ENCODE data around the gene P2RX3.
A peak's percentile ranks its signal among the peaks of the same experiment; 100 is the strongest.

P2RX3 gene

DNA sequence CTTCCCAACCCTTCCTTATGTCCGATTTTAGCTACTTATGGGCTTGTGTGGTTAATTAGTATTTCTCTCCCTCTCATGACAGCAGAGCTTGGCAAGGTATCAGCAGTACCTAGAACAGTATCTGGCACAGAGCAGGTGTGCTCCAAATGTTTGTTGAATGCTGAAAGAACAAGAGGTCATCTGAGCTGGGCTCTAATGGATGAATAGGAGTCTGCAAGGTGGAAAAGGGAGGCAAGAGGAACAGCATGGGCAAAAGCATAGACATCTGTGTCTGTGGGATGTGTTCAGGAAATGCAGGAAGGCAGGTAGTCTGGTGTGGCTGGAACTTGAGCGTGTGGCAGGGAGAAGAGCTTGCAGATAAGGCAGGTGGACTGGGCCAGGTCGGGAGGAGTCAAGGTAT is 23.8 kb downstream of the P2RX3 start:
- TF ChIP-seq Cebpa-rat (IDR thresholded peaks at IDR 0.05), result no peak
- no peaks in the 10 kb centered on the region for H3K27me3 ChIP-seq
- no peak overlapping the region for H3K4me3 ChIP-seq
- H3K4me1 ChIP-seq, result peaks cover under 1 to 29% (median 15%) of the 10 kb centered on the region in 10 experiments; a peak in 18 of 20 replicates
- H4K20me1 ChIP-seq, result no peaks in the 10 kb centered on the region
- no peaks in the 10 kb centered on the region for H3K36me3 ChIP-seq
- H3K4me2 ChIP-seq, result no peak overlapping the region
- H3K9ac ChIP-seq, result no peak overlapping the region
- no peak overlapping the region for H3K27ac ChIP-seq
- H3K9me3 ChIP-seq (replicated peaks in 1 of 11), result no peaks in the 10 kb centered on the region

GRCh38 chr11:57363131-57364080 is 25.3 kb downstream of the P2RX3 start:
- no peaks in the 10 kb centered on the region for H3K27me3 ChIP-seq
- no peaks in the 10 kb centered on the region for H4K20me1 ChIP-seq
- TF ChIP-seq Cebpa-rat (IDR thresholded peaks at IDR 0.05), result no peak
- H3K4me3 ChIP-seq, result no peak overlapping the region
- no peaks in the 10 kb centered on the region for H3K36me3 ChIP-seq
- no peak overlapping the region for H3K27ac ChIP-seq
- no peak overlapping the region for H3K9ac ChIP-seq
- H3K9me3 ChIP-seq (replicated peaks in 1 of 11), result no peaks in the 10 kb centered on the region
- H3K4me1 ChIP-seq, result peaks cover 0 to 17% (median 12%) of the 10 kb centered on the region in 10 experiments; a peak in 16 of 20 replicates
- no peak overlapping the region for H3K4me2 ChIP-seq

DNA sequence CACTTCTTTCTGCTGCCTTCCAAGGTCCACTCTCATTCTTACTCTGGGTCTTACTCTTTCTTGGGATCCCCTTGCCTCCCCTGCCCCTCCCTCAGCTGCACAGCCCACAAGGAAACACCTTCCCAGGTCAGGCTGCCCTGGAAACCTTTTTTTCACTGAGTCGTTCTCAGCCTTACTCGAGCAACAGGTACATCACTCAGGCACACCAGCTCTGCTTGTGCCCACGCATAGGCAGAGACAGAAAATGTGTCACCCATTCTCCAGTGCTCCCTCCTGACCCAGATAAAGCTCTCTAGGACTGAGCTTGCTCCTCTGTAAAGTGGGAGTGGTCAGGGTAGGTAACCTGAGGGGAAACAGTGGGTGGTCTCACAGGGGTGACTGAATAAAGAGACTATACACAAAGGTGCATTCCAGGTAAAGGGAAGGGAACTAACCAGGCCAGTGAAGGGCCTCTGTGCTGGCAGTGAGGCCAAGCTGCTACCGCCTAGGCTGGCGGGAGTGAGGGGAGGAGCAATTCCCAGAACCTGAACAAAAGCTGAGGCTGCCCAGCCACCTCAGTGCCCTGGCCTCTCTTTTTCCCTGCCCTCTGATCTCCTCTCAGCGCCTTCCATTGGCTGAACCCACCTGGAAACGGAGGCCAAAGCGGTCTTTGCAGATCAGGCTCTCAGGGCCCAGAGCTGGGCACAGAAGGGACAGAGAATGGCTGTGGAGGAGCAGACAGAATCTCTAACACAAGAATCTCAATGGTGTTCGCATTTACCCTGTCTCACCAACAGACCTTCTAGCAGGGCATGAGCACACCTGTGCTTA is 26.9 kb downstream of the P2RX3 start:
- H3K36me3 ChIP-seq, result no peaks in the 10 kb centered on the region
- no peak for TF ChIP-seq Cebpa-rat (IDR thresholded peaks at IDR 0.05)
- H3K27me3 ChIP-seq, result no peaks in the 10 kb centered on the region
- no peak overlapping the region for H3K4me2 ChIP-seq
- peaks cover 0 to 19% (median 11%) of the 10 kb centered on the region in 10 experiments; a peak in 12 of 20 replicates for H3K4me1 ChIP-seq
- H3K9me3 ChIP-seq (replicated peaks in 1 of 11), result no peaks in the 10 kb centered on the region
- H3K27ac ChIP-seq, result no peak overlapping the region
- no peak overlapping the region for H3K4me3 ChIP-seq
- no peak overlapping the region for H3K9ac ChIP-seq
- H4K20me1 ChIP-seq, result no peaks in the 10 kb centered on the region

GRCh38 chr11:57368106-57368844 is 30.1 kb downstream of the P2RX3 start:
- H3K36me3 ChIP-seq, result no peaks in the 10 kb centered on the region
- no peak overlapping the region for H3K27ac ChIP-seq
- peak overlapping the region in 5 of 11 experiments; percentile 1 to 35 (median 18); a peak in 6 of 22 replicates for H3K4me2 ChIP-seq
- H3K4me3 ChIP-seq, result no peak overlapping the region
- no peaks in the 10 kb centered on the region for H3K27me3 ChIP-seq
- H3K9ac ChIP-seq, result no peak overlapping the region
- 0 out of 22 replicates have a peak, but pooled peaks cover 0 to 2% (median 0%) of the 10 kb centered on the region in 11 experiments for H3K9me3 ChIP-seq (replicated peaks in 1 of 11)
- H3K4me1 ChIP-seq, result peaks cover 0 to 38% (median 19%) of the 10 kb centered on the region in 10 experiments; a peak in 16 of 20 replicates
- H4K20me1 ChIP-seq, result no peaks in the 10 kb centered on the region
- TF ChIP-seq Cebpa-rat (IDR thresholded peaks at IDR 0.05), result no peak

GRCh38 chr11:57368845-57369232 is 30.7 kb downstream of the P2RX3 start:
- H3K27me3 ChIP-seq, result no peaks in the 10 kb centered on the region
- H4K20me1 ChIP-seq, result no peaks in the 10 kb centered on the region
- H3K27ac ChIP-seq, result no peak overlapping the region
- H3K4me2 ChIP-seq, result peak overlapping the region in 5 of 11 experiments; percentile 1 to 35 (median 18); a peak in 6 of 22 replicates
- no peak for TF ChIP-seq Cebpa-rat (IDR thresholded peaks at IDR 0.05)
- peaks cover 0 to 6% (median 0%) of the 10 kb centered on the region in 11 experiments; a peak in 1 of 22 replicates for H3K9me3 ChIP-seq (replicated peaks in 1 of 11)
- no peak overlapping the region for H3K9ac ChIP-seq
- H3K36me3 ChIP-seq, result no peaks in the 10 kb centered on the region
- H3K4me1 ChIP-seq, result peaks cover 0 to 38% (median 19%) of the 10 kb centered on the region in 10 experiments; a peak in 16 of 20 replicates
- H3K4me3 ChIP-seq, result no peak overlapping the region

GRCh38 chr11:57370251-57370650 is 32.1 kb downstream of the P2RX3 start:
- peak overlapping the region in 2 of 11 experiments; percentile 13 to 44; a peak in 3 of 22 replicates for H3K4me2 ChIP-seq
- H3K27ac ChIP-seq, result no peak overlapping the region
- H3K4me3 ChIP-seq, result no peak overlapping the region
- H3K36me3 ChIP-seq, result no peaks in the 10 kb centered on the region
- TF ChIP-seq Cebpa-rat (IDR thresholded peaks at IDR 0.05), result no peak
- H3K9ac ChIP-seq, result no peak overlapping the region
- H4K20me1 ChIP-seq, result no peaks in the 10 kb centered on the region
- H3K9me3 ChIP-seq (replicated peaks in 1 of 11), result peaks cover 0 to 8% (median 0%) of the 10 kb centered on the region in 11 experiments; a peak in 1 of 22 replicates
- H3K4me1 ChIP-seq, result peaks cover 9 to 39% (median 27%) of the 10 kb centered on the region in 10 experiments
- H3K27me3 ChIP-seq, result no peaks in the 10 kb centered on the region

DNA sequence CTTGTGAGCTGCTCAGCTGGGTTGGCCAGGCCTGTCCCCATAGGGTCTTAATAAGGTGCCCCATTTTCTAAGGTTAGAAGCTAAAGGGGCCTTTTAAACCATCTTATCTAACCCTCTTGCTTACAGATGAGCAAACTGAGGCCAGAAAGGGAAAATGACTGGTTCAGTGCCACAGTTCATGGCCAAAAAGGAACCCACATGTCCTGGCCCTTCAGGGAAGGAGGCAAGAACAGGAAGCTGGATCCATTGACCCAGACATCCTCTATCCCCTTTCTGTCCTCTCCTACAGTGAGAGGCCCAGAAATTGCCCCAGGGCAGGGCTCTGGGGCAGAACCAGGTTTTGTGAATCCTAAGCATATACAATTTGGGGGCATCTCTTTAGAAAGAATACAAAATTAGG is 32.8 kb downstream of the P2RX3 start:
- no peak for TF ChIP-seq Cebpa-rat (IDR thresholded peaks at IDR 0.05)
- H3K9me3 ChIP-seq (replicated peaks in 1 of 11), result peaks cover 0 to 8% (median 0%) of the 10 kb centered on the region in 11 experiments; a peak in 1 of 22 replicates
- peaks cover 16 to 45% (median 34%) of the 10 kb centered on the region in 10 experiments for H3K4me1 ChIP-seq
- no peak overlapping the region for H3K9ac ChIP-seq
- no peaks in the 10 kb centered on the region for H3K27me3 ChIP-seq
- no peak overlapping the region for H3K27ac ChIP-seq
- no peaks in the 10 kb centered on the region for H4K20me1 ChIP-seq
- no peak overlapping the region for H3K4me3 ChIP-seq
- peak overlapping the region in 8 of 11 experiments; percentile 13 to 49 (median 18); a peak in 12 of 22 replicates for H3K4me2 ChIP-seq
- H3K36me3 ChIP-seq, result no peaks in the 10 kb centered on the region

DNA sequence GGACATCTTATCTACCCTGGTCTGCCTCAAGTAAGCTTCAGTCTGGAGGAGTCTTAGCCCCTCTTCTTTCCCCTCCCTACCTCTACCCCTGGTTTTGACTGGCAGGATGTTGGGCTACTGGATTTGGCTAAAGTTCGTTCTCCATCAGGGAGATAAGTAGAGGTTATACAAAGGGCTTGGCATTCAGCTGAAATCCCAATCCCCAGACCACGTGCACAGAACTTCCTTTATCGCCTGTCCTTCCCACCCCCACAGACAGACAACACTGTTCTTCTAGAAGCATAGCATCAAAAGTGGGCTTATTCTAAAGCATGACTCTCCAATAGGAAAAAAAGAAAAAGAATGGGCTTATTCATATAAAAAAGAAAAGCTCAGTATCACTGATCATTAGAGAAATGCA is 35.0 kb downstream of the P2RX3 start:
- Histone ChIP-seq H3K27ac (no peak overlapping the region), H3K4me2 (no peak overlapping the region), H3K9ac (no peak overlapping the region), H3K9me3 (replicated peaks in 1 of 11) (peaks cover 0 to 8% (median 0%) of the 10 kb centered on the region in 11 experiments; a peak in 1 of 22 replicates), H3K36me3 (no peaks in the 10 kb centered on the region), H4K20me1 (0 out of 22 replicates have a peak, but pooled peaks cover 0 to 3% (median 0%) of the 10 kb centered on the region in 11 experiments), H3K4me1 (peaks cover 16 to 45% (median 34%) of the 10 kb centered on the region in 10 experiments), H3K4me3 (no peak overlapping the region), H3K27me3 (no peaks in the 10 kb centered on the region)
- no peak for TF ChIP-seq Cebpa-rat (IDR thresholded peaks at IDR 0.05)
